T-cell (primary cell): ENCODE data around the gene SLC7A6OS. TPM values are rescaled to one million over a fixed set of nuclear protein-coding genes. Genes with fewer than 3 reads are reported as not detected.
A peak's percentile ranks its signal among the peaks of the same experiment; 100 is the strongest.

ENCODE experiments used
- ATAC-seq, 4 experiments: fragments of 200-7000 bp in 3 of 4; fragments of 150-1000 bp in 1 of 4; cut with Tn5 transposase; replicated peaks in 1 of 4; 1 replicate in 3 of 4; 2 replicates in 1 of 4; pipeline ENCODE4 v1.10.0; 2021; ENCODE audit warnings: moderate library complexity in 3 of 4, mild to moderate bottlenecking in 2 of 4, moderate number of reproducible peaks in 1 of 4
- CTCF ChIA-PET, 2 donors: fragments of 300-600 bp; sonication (Branson Sonifier 250); formaldehyde crosslinking; loops; one replicate each; lab custom pipeline; 2022; ENCODE audit warnings: antibody characterized with exemption in 2 of 2; lab: Charles Lee
- POLR2A ChIA-PET, 2 donors: fragments of 300-600 bp; sonication (Branson Sonifier 250); formaldehyde crosslinking; loops; one replicate each; lab custom pipeline; 2022; ENCODE audit warnings: antibody characterized with exemption in 2 of 2; lab: Charles Lee
- DNase-seq, 35 experiments: peaks; one replicate each; pipeline versions ENCODE4 v3.0.0 to v3.0.0-alpha.2; 2013 to 2023
- H3K27ac ChIP-seq: one replicate; pipeline ENCODE4 v1.5.1; 2013; ENCODE audit warnings: low read length
- H3K27me3 ChIP-seq, 2 experiments: replicated peaks in 1 of 2; 1 replicate in 1 of 2; 2 replicates in 1 of 2; pipeline versions ENCODE4 v1.6.1 to v1.7.0; 2013; ENCODE audit warnings: low read length in 1 of 2, mixed read lengths in 1 of 2; ENCODE audit not compliant: control insufficient read depth in 2 of 2, insufficient read depth in 2 of 2; ENCODE audit errors: extremely low read depth in 1 of 2
- H3K36me3 ChIP-seq, 2 donors: 1 replicate in 1 of 2; 2 replicates in 1 of 2; pipeline versions ENCODE4 v1.6.1 to v1.7.0; 2013; ENCODE audit warnings: low read length in 1 of 2; ENCODE audit not compliant: control insufficient read depth in 2 of 2, insufficient read depth in 1 of 2; ENCODE audit errors: extremely low read depth in 1 of 2
- H3K4me1 ChIP-seq, 2 experiments: 1 replicate in 1 of 2; 2 replicates in 1 of 2; pipeline versions ENCODE4 v1.6.1 to v1.7.0; 2013; ENCODE audit warnings: low read length in 2 of 2, mixed read lengths in 1 of 2; ENCODE audit not compliant: insufficient read depth in 2 of 2, control insufficient read depth in 1 of 2; ENCODE audit errors: extremely low read depth in 1 of 2
- H3K4me3 ChIP-seq, 2 donors: 1 replicate in 1 of 2; 2 replicates in 1 of 2; pipeline versions ENCODE4 v1.5.1 to v1.7.0; 2013; ENCODE audit warnings: mild to moderate bottlenecking in 2 of 2, low read length in 1 of 2, moderate library complexity in 1 of 2; ENCODE audit not compliant: control insufficient read depth in 1 of 2; ENCODE audit errors: extremely low read depth in 1 of 2
- H3K9me3 ChIP-seq: 2 replicates; pipeline ENCODE4 v1.7.0; 2013
- H3K27ac Mint-ChIP-seq, 2 donors: one replicate each; pipeline ENCODE4 v1.8.0; 2020 to 2021; ENCODE audit warnings: mild to moderate bottlenecking in 2 of 2, mixed read lengths in 2 of 2
- H3K27me3 Mint-ChIP-seq, 2 donors: one replicate each; pipeline ENCODE4 v1.8.0; 2021 to 2022; ENCODE audit warnings: mixed read lengths in 2 of 2
- H3K36me3 Mint-ChIP-seq: one replicate; pipeline ENCODE4 v1.8.0; 2021; ENCODE audit warnings: mixed read lengths
- H3K4me1 Mint-ChIP-seq, 3 donors: one replicate each; pipeline ENCODE4 v1.8.0; 2020 to 2022; ENCODE audit warnings: mixed read lengths in 3 of 3, mild to moderate bottlenecking in 1 of 3
- H3K4me3 Mint-ChIP-seq, 3 donors: one replicate each; pipeline ENCODE4 v1.8.0; 2020 to 2022; ENCODE audit warnings: mild to moderate bottlenecking in 3 of 3, mixed read lengths in 3 of 3, moderate library complexity in 3 of 3
- H3K9me3 Mint-ChIP-seq, 3 donors: one replicate each; pipeline ENCODE4 v1.8.0; 2020 to 2022; ENCODE audit warnings: mixed read lengths in 3 of 3
- WGBS: methylation state at CpG from one replicate; pipeline ENCODE4 v1.1.5; 2013; ENCODE audit warnings: missing lambda C conversion rate; ENCODE audit not compliant: insufficient coverage; 5-methylcytosine and 5-hydroxymethylcytosine counted together
- total RNA-seq, 35 experiments: library from RNA in 6 of 35; stranded (reverse) in 6 of 35; fragments of 120-200 nt in 1 of 35; gene quantifications; one replicate each; pipeline versions ENCODE4 v1.2.1 to v1.2.4 and lab custom pipeline; 2013 to 2026

SLC7A6OS gene
- total RNA-seq, 5 donors from 2014 or later (not counting 1 experiment from before 2014, with no cell fraction given): 42.5 to 50.3 (median 43.9) TPM

- Histone ChIP-seq H3K4me1 (peaks cover 0 to 2% of the 10 kb centered on the region in 2 experiments), H3K36me3 (peaks cover 19 to 84% of the 10 kb centered on the region in 2 donors), H3K4me3 (no peak overlapping the region), H3K27me3 (no peaks in the 10 kb centered on the region), H3K27ac (no peak overlapping the region), H3K9me3 (no peaks in the 10 kb centered on the region)
- ATAC-seq: no peak
- ChIA-PET POLR2A (interaction anchor here in 1 of 2 donors (0.5 kb wide), 1 partner anchor 67 kb away, joined by 3 read pairs; no protein-coding TSS in a partner anchor), CTCF (no interaction called here)
- 98% methylated on average over 15 of the region's 16 CpGs for WGBS
- H3K27me3 Mint-ChIP-seq: no peaks in the 10 kb centered on the region
- no peaks in the 10 kb centered on the region for H3K9me3 Mint-ChIP-seq
- H3K4me1 Mint-ChIP-seq: peaks cover 3 to 20% (median 14%) of the 10 kb centered on the region in 3 donors
- H3K36me3 Mint-ChIP-seq: peaks cover 60% of the 10 kb centered on the region
- no peak overlapping the region for H3K4me3 Mint-ChIP-seq
- DNase-seq: no peak
- H3K27ac Mint-ChIP-seq: peak overlapping the region in 1 of 2 donors; percentile 28
Measured at GRCh38 chr16:68345958-68346635, 35.4 kb upstream of the SLC7A6OS start.

GRCh38 chr16:68345351-68345810, 34.6 kb upstream of the SLC7A6OS start:
- ATAC-seq: peak in 3 of 4 experiments; percentile 48 to 55 (median 51)

GRCh38 chr16:68344252-68344651, 33.5 kb upstream of the SLC7A6OS start:
- H3K4me3 Mint-ChIP-seq: no peak overlapping the region
- CTCF ChIA-PET: no interaction called here
- Histone ChIP-seq H3K36me3 (peaks cover 26 to 84% of the 10 kb centered on the region in 2 donors), H3K27me3 (no peaks in the 10 kb centered on the region), H3K4me1 (peaks cover 0 to 2% of the 10 kb centered on the region in 2 experiments), H3K4me3 (no peak overlapping the region), H3K9me3 (no peaks in the 10 kb centered on the region), H3K27ac (no peak overlapping the region)
- POLR2A ChIA-PET: no interaction called here
- no peak overlapping the region for H3K27ac Mint-ChIP-seq
- 98% methylated on average over 11 of the region's 11 CpGs for WGBS
- no peaks in the 10 kb centered on the region for H3K27me3 Mint-ChIP-seq
- peaks cover 3 to 20% (median 14%) of the 10 kb centered on the region in 3 donors for H3K4me1 Mint-ChIP-seq
- no peak for ATAC-seq
- H3K36me3 Mint-ChIP-seq: peaks cover 70% of the 10 kb centered on the region
- no peaks in the 10 kb centered on the region for H3K9me3 Mint-ChIP-seq
- DNase-seq: no peak

More at GRCh38 chr16:68345351-68345810, 34.6 kb upstream of the SLC7A6OS start:
- Mint-ChIP-seq H3K9me3 (no peaks in the 10 kb centered on the region), H3K36me3 (peaks cover 63% of the 10 kb centered on the region), H3K4me1 (peaks cover 3 to 20% (median 14%) of the 10 kb centered on the region in 3 donors), H3K27ac (no peak overlapping the region), H3K27me3 (no peaks in the 10 kb centered on the region), H3K4me3 (no peak overlapping the region)
- 70% methylated on average over 9 of the region's 11 CpGs for WGBS
- Histone ChIP-seq H3K9me3 (no peaks in the 10 kb centered on the region), H3K36me3 (peaks cover 19 to 84% of the 10 kb centered on the region in 2 donors), H3K4me1 (peaks cover 0 to 2% of the 10 kb centered on the region in 2 experiments), H3K27me3 (no peaks in the 10 kb centered on the region), H3K27ac (no peak overlapping the region), H3K4me3 (no peak overlapping the region)
- DNase-seq: no peak
- CTCF ChIA-PET: interaction anchor here in 1 of 2 donors (0.6 kb wide), 1 partner anchor 733 kb away, joined by 3 read pairs; no protein-coding TSS in a partner anchor
- POLR2A ChIA-PET: interaction anchor here in 1 of 2 donors (0.5 kb wide), 1 partner anchor 67 kb away, joined by 3 read pairs; no protein-coding TSS in a partner anchor

GRCh38 chr16:68343137-68343536, 32.4 kb upstream of the SLC7A6OS start:
- no peak overlapping the region for H3K4me3 Mint-ChIP-seq
- Histone ChIP-seq H3K36me3 (peaks cover 28 to 84% of the 10 kb centered on the region in 2 donors), H3K27me3 (no peaks in the 10 kb centered on the region), H3K9me3 (no peaks in the 10 kb centered on the region), H3K4me1 (peaks cover 0 to 2% of the 10 kb centered on the region in 2 experiments), H3K27ac (no peak overlapping the region), H3K4me3 (no peak overlapping the region)
- POLR2A ChIA-PET: no interaction called here
- CTCF ChIA-PET: interaction anchor here in 1 of 2 donors (0.5 kb wide), 1 partner anchor 40 kb away, joined by 3 read pairs; no protein-coding TSS in a partner anchor
- H3K9me3 Mint-ChIP-seq: no peaks in the 10 kb centered on the region
- H3K4me1 Mint-ChIP-seq: peaks cover 3 to 20% (median 13%) of the 10 kb centered on the region in 3 donors
- DNase-seq (no peak), ATAC-seq (no peak)
- WGBS: 100% methylated on average over 5 of the region's 7 CpGs
- H3K27ac Mint-ChIP-seq: no peak overlapping the region
- H3K27me3 Mint-ChIP-seq: no peaks in the 10 kb centered on the region
- H3K36me3 Mint-ChIP-seq: peaks cover 66% of the 10 kb centered on the region

- no peak for ATAC-seq
- H3K4me3 Mint-ChIP-seq: no peak overlapping the region
- Histone ChIP-seq H3K4me1 (peaks cover 0 to under 1% of the 10 kb centered on the region in 2 experiments), H3K27ac (no peak overlapping the region), H3K36me3 (peaks cover 28 to 84% of the 10 kb centered on the region in 2 donors), H3K4me3 (no peak overlapping the region), H3K27me3 (no peaks in the 10 kb centered on the region), H3K9me3 (no peaks in the 10 kb centered on the region)
- no peaks in the 10 kb centered on the region for H3K9me3 Mint-ChIP-seq
- WGBS: 100% methylated on average over 1 of the region's 7 CpGs
- H3K36me3 Mint-ChIP-seq: peaks cover 66% of the 10 kb centered on the region
- H3K4me1 Mint-ChIP-seq: peaks cover 3 to 20% (median 13%) of the 10 kb centered on the region in 3 donors
- H3K27ac Mint-ChIP-seq: no peak overlapping the region
- no peaks in the 10 kb centered on the region for H3K27me3 Mint-ChIP-seq
- CTCF ChIA-PET: interaction anchor here in 1 of 2 donors (0.5 to 0.9 kb wide), 2 partner anchors 40 to 51 kb away, joined by 3 to 4 read pairs; no protein-coding TSS in a partner anchor
- DNase-seq: no peak
- POLR2A ChIA-PET: no interaction called here
Measured at GRCh38 chr16:68342620-68343019, 31.9 kb upstream of the SLC7A6OS start.

- H3K9me3 Mint-ChIP-seq: no peaks in the 10 kb centered on the region
- H3K36me3 ChIP-seq: peaks cover 23 to 86% of the 10 kb centered on the region in 2 donors
Measured at GRCh38 chr16:68339214-68339613, 28.5 kb upstream of the SLC7A6OS start.

More at GRCh38 chr16:68339214-68339613, 28.5 kb upstream of the SLC7A6OS start:
- ATAC-seq (no peak), DNase-seq (no peak)
- ChIA-PET CTCF (interaction anchor here in 1 of 2 donors (0.5 to 1.6 kb wide), 2 partner anchors 10 to 1527 kb away, joined by 3 to 5 read pairs; no protein-coding TSS in a partner anchor), POLR2A (no interaction called here)
- no peaks in the 10 kb centered on the region for H3K4me1 ChIP-seq
- Mint-ChIP-seq H3K27ac (no peak overlapping the region), H3K4me3 (no peak overlapping the region), H3K4me1 (peaks cover 0 to 3% (median 0%) of the 10 kb centered on the region in 3 donors), H3K36me3 (peaks cover 65% of the 10 kb centered on the region), H3K27me3 (no peaks in the 10 kb centered on the region)
- no peak overlapping the region for H3K4me3 ChIP-seq
- H3K27ac ChIP-seq: no peak overlapping the region
- 94% methylated on average over 13 of the region's 13 CpGs for WGBS
- no peaks in the 10 kb centered on the region for H3K9me3 ChIP-seq
- H3K27me3 ChIP-seq: no peaks in the 10 kb centered on the region
